HEK293T (cell line): ENCODE measurements around the gene TBC1D26.
"Not testable (repeated sequence)": the region's sequence is repeated elsewhere in the genome, so short reads cannot be mapped to it uniquely, and the experiment has no call there.

Experiments
- CTCF ChIA-PET: fragments of 350-600 bp; formaldehyde crosslinking; extraction: SDS; loops from one replicate; lab custom pipeline; 2021; ENCODE audit warnings: antibody characterized with exemption, inconsistent platforms; lab: Yijun Ruan, JAX
- POLR2A ChIA-PET: fragments of 350-600 bp; formaldehyde crosslinking; extraction: SDS; loops from one replicate; lab custom pipeline; 2020; ENCODE audit warnings: antibody characterized with exemption, inconsistent platforms; lab: Yijun Ruan, JAX
- DNase-seq: peaks from one replicate; pipeline ENCODE4 v3.0.0; 2012; ENCODE audit warnings: mixed read lengths; ENCODE audit errors: extremely low spot score
- ARNT ChIP-seq: fragments of 450-650 bp; IDR thresholded peaks from 2 replicates; pipeline ENCODE4 v1.6.1; 2017; ENCODE audit warnings: mild to moderate bottlenecking
- BHLHE40 ChIP-seq: fragments of 450-650 bp; IDR thresholded peaks from 2 replicates; pipeline ENCODE4 v1.6.1; 2016; ENCODE audit warnings: mild to moderate bottlenecking, moderate library complexity, borderline replicate concordance
- CTBP1 ChIP-seq: fragments of 450-650 bp; IDR thresholded peaks from 2 replicates; pipeline ENCODE4 v1.6.1; 2016; ENCODE audit warnings: borderline replicate concordance
- ELF4 ChIP-seq: fragments of 450-650 bp; IDR thresholded peaks from 2 replicates; pipeline ENCODE4 v1.6.1; 2017; ENCODE audit warnings: antibody characterized with exemption
- FOXA1 ChIP-seq: fragments of 450-650 bp; IDR thresholded peaks from 2 replicates; pipeline ENCODE4 v1.6.1; 2016; ENCODE audit warnings: mild to moderate bottlenecking
- FOXK2 ChIP-seq: fragments of 450-650 bp; IDR thresholded peaks from 2 replicates; pipeline ENCODE4 v1.6.1; 2016; ENCODE audit warnings: mild to moderate bottlenecking
- FOXM1 ChIP-seq: fragments of 450-650 bp; IDR thresholded peaks from 2 replicates; pipeline ENCODE4 v1.6.1; 2017; ENCODE audit warnings: mild to moderate bottlenecking, borderline replicate concordance
- HDGF ChIP-seq: fragments of 450-650 bp; IDR thresholded peaks from 2 replicates; pipeline ENCODE4 v1.6.1; 2017; ENCODE audit warnings: antibody characterized with exemption, borderline replicate concordance
- L3MBTL2 ChIP-seq: fragments of 450-650 bp; conservative IDR thresholded peaks from 2 replicates; pipeline ENCODE4 v1.6.1; 2016; ENCODE audit warnings: mild to moderate bottlenecking
- LEF1 ChIP-seq: fragments of 450-650 bp; IDR thresholded peaks from 2 replicates; pipeline ENCODE4 v1.6.1; 2017; ENCODE audit warnings: mild to moderate bottlenecking, borderline replicate concordance
- NFRKB ChIP-seq: fragments of 450-650 bp; IDR thresholded peaks from 2 replicates; pipeline ENCODE4 v1.6.1; 2016; ENCODE audit warnings: mild to moderate bottlenecking, moderate library complexity
- SP1 ChIP-seq: fragments of 450-650 bp; IDR thresholded peaks from 2 replicates; pipeline ENCODE4 v1.6.1; 2017
- SUZ12 ChIP-seq: fragments of 450-650 bp; IDR thresholded peaks from 2 replicates; pipeline ENCODE4 v1.6.1; 2016; ENCODE audit warnings: mild to moderate bottlenecking
- TARDBP ChIP-seq: fragments of 450-650 bp; IDR thresholded peaks from 2 replicates; pipeline ENCODE4 v1.6.1; 2016
- ZNF384 ChIP-seq: fragments of 450-650 bp; IDR thresholded peaks from 2 replicates; pipeline ENCODE4 v1.6.1; 2016
- TF ChIP-seq, protein P1 (sequence below): fragments of 450-650 bp; IDR thresholded peaks from 2 replicates; pipeline ENCODE4 v1.6.1; 2016

TBC1D26 gene

DNA sequence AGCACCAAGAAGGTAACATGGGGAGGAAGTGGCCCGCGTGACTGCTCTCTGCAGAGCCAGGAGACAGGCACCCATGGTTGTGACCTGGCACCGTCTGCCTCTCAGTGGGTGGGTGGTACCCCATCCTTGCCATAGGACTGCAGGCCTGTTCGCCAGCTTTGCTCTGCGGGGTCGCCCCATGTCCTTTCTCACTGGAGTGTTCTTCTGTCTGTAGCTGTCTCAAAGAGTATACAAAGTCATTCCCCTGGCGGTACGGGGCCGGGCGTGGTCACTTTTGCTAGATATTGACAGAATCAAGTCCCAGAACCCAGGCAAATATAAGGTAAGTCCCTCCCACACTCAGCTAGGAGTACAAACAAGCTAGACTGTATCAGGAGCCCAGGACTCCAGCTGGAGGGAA, 6.0 kb downstream of the TBC1D26 start:
- POLR2A ChIA-PET: no interaction called here
- TF ChIP-seq FOXA1 (no peak), SUZ12 (no peak), LEF1 (no peak), HDGF (no peak), BHLHE40 (no peak), CTBP1 (no peak), FOXK2 (no peak), ARNT (no peak)
- TF ChIP-seq, protein P1, sequence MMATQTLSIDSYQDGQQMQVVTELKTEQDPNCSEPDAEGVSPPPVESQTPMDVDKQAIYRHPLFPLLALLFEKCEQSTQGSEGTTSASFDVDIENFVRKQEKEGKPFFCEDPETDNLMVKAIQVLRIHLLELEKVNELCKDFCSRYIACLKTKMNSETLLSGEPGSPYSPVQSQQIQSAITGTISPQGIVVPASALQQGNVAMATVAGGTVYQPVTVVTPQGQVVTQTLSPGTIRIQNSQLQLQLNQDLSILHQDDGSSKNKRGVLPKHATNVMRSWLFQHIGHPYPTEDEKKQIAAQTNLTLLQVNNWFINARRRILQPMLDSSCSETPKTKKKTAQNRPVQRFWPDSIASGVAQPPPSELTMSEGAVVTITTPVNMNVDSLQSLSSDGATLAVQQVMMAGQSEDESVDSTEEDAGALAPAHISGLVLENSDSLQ: no peak
- no peak for DNase-seq
- CTCF ChIA-PET: no interaction called here

- POLR2A ChIA-PET, CTCF ChIA-PET, DNase-seq: not testable (repeated sequence)
Observed at GRCh38 chr17:15739259-15739658, 7.2 kb downstream of the TBC1D26 start.

- CTCF ChIA-PET, DNase-seq, POLR2A ChIA-PET: not testable (repeated sequence)
Observed at GRCh38 chr17:15740041-15740440, 8.0 kb downstream of the TBC1D26 start.

DNA sequence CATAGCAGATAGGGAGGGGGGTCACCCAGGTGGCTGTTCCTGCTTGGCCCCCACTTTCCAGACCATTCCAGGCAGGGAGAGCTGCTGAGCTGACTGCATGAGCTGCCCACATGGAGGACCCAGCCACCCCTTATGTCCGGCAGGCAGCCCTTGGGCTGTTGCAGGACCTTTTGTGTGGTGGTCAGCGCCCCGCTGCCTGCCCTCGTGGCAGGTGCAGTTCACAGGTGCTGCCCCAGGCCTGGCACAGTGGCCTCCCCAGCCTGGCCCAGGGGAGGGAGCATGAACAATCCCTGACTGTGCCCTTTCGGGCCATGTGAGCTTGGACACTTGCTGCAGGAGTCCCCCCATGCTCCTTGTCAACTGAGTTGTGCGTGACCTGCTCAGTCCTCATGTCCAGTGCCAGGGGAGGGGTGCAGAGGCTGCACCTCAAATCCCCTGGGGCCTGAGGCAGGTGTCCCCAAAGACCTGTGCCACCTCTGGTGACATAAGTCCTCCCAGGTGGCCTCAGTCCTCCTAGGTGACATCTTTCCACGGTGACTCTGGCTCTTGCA, 8.6 kb downstream of the TBC1D26 start:
- ChIA-PET CTCF (no interaction called here), POLR2A (no interaction called here)
- no peak for TF ChIP-seq ARNT
- no peak for TF ChIP-seq FOXM1
- TF ChIP-seq HDGF: no peak
- TF ChIP-seq LEF1: no peak
- TF ChIP-seq FOXA1: no peak
- no peak for TF ChIP-seq FOXK2
- TF ChIP-seq SP1: no peak
- TF ChIP-seq ELF4: no peak
- TF ChIP-seq CTBP1: no peak
- TF ChIP-seq TARDBP: no peak
- no peak for TF ChIP-seq ZNF384
- TF ChIP-seq, protein P1: no peak
- no peak for TF ChIP-seq L3MBTL2
- TF ChIP-seq NFRKB: no peak
- TF ChIP-seq SUZ12: no peak
- TF ChIP-seq BHLHE40: no peak
- DNase-seq: no peak

DNA sequence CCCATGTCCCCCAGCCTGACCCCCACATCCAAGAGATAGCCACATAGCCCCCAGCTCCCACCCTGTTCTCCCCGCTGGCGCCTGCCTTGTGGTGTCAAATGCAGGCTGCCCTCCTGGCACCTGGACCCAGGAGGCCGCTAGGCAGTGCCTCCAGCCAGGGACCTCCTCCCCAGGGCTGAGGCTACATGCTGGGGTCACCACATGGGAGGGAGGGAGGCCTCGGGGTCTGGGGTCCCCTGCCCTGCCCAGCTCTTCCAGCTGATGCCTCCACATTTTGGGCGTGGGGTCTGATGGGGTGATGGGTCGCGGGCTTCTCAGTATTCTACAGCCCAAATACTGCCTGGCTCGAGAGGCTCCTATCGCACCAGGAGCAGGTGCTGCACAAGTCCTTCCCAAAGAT, 9.5 kb downstream of the TBC1D26 start:
- TF ChIP-seq FOXK2 (no peak), NFRKB (no peak), SP1 (no peak), HDGF (no peak), L3MBTL2 (no peak), FOXA1 (no peak), CTBP1 (no peak), BHLHE40 (no peak)
- TF ChIP-seq, protein P1: no peak
- CTCF ChIA-PET: no interaction called here
- DNase-seq: no peak
- POLR2A ChIA-PET: interaction anchor here (0.5 kb wide), 1 partner anchor 87 kb away, joined by 4 read pairs; no protein-coding TSS in a partner anchor

GRCh38 chr17:15742051-15742795, 10.1 kb downstream of the TBC1D26 start:
- POLR2A ChIA-PET: interaction anchor here (0.5 kb wide), 1 partner anchor 87 kb away, joined by 4 read pairs; no protein-coding TSS in a partner anchor
- CTCF ChIA-PET: no interaction called here
- TF ChIP-seq HDGF (no peak), ELF4 (no peak), SUZ12 (no peak), ARNT (no peak), CTBP1 (no peak), BHLHE40 (no peak), NFRKB (no peak), L3MBTL2 (no peak), ZNF384 (no peak), TARDBP (no peak), FOXK2 (no peak), LEF1 (no peak), FOXA1 (no peak), FOXM1 (no peak), SP1 (no peak)
- TF ChIP-seq, protein P1: no peak
- DNase-seq: no peak
